OCI-LY7 (cell line): ENCODE results near the gene NMBR. TPM values are rescaled to one million over a fixed set of nuclear protein-coding genes. Genes with fewer than 3 reads are reported as not detected.

Experiments
- Bru-seq: library from RNA; stranded (reverse); fragments of 400-500 nt; gene quantifications from one replicate; lab custom pipeline; 2021; lab: Mats Ljungman, UMichigan
- BruChase-seq, 2 experiments: library from RNA; stranded (reverse); fragments of 400-500 nt; gene quantifications; one replicate each; lab custom pipeline; 2021; lab: Mats Ljungman, UMichigan
- BruUV-seq: library from RNA; stranded (reverse); fragments of 400-500 nt; replicated peaks from 2 replicates; lab custom pipeline; 2021; lab: Mats Ljungman, UMichigan
- CTCF ChIA-PET: fragments of 300-600 bp; sonication (Branson Sonifier 250); formaldehyde crosslinking; loops from one replicate; lab custom pipeline; 2022; ENCODE audit warnings: antibody characterized with exemption; ENCODE audit not compliant: unreplicated experiment; lab: Charles Lee
- POLR2A ChIA-PET: fragments of 300-600 bp; sonication (Branson Sonifier 250); formaldehyde crosslinking; loops from one replicate; lab custom pipeline; 2022; ENCODE audit warnings: antibody characterized with exemption; lab: Charles Lee
- DNase-seq: peaks from one replicate; pipeline ENCODE4 v3.0.0-alpha.2; 2015; ENCODE audit warnings: low spot score
- H2AFZ ChIP-seq: fragments of 200-600 bp; sonication (generic), shearing (Covaris generic); 2 replicates; pipeline ENCODE4 v1.6.1; 2014; ENCODE audit warnings: mild to moderate bottlenecking, antibody characterized with exemption, low read length, moderate library complexity
- H3K27ac ChIP-seq: fragments of 200-600 bp; sonication (generic); 2 replicates; pipeline ENCODE4 v1.5.1; 2014; ENCODE audit warnings: mixed run types, low read depth, mild to moderate bottlenecking, moderate library complexity, low read length, inconsistent platforms; ENCODE audit not compliant: poor library complexity, severe bottlenecking
- H3K36me3 ChIP-seq: fragments of 200-600 bp; sonication (generic); 2 replicates; pipeline ENCODE4 v1.6.1; 2014; ENCODE audit warnings: mild to moderate bottlenecking, antibody characterized with exemption, low read length, moderate library complexity, mixed read lengths; ENCODE audit not compliant: insufficient read depth
- H3K4me1 ChIP-seq: fragments of 200-600 bp; sonication (generic); 2 replicates; pipeline ENCODE4 v1.5.1; 2014; ENCODE audit warnings: mild to moderate bottlenecking, low read length; ENCODE audit not compliant: insufficient read depth, poor library complexity, severe bottlenecking
- H3K4me2 ChIP-seq: fragments of 200-600 bp; sonication (generic); 2 replicates; pipeline ENCODE4 v1.6.1; 2014; ENCODE audit warnings: mild to moderate bottlenecking, low read length
- H3K4me3 ChIP-seq: fragments of 200-600 bp; sonication (generic); 2 replicates; pipeline ENCODE4 v1.5.1; 2014; ENCODE audit warnings: mild to moderate bottlenecking, low read depth, low read length; ENCODE audit not compliant: poor library complexity, severe bottlenecking
- H3K79me2 ChIP-seq: fragments of 200-600 bp; sonication (generic); 2 replicates; pipeline ENCODE4 v1.6.1; 2016; ENCODE audit warnings: low read depth, mild to moderate bottlenecking, low read length, moderate library complexity, mixed read lengths; ENCODE audit not compliant: insufficient read depth
- H3K9me2 ChIP-seq: fragments of 200-600 bp; sonication (generic); 2 replicates; pipeline ENCODE4 v1.6.1; 2016; ENCODE audit warnings: mild to moderate bottlenecking, low read length, mixed read lengths; ENCODE audit not compliant: insufficient read depth
- H3K9me3 ChIP-seq: fragments of 200-600 bp; sonication (generic); 2 replicates; pipeline ENCODE4 v1.6.1; 2014; ENCODE audit warnings: mild to moderate bottlenecking, mixed run types, low read length, mixed read lengths
- H4K20me1 ChIP-seq: fragments of 200-600 bp; sonication (generic); 2 replicates; pipeline ENCODE4 v1.6.1; 2014; ENCODE audit warnings: mild to moderate bottlenecking, antibody characterized with exemption, low read length, moderate library complexity, mixed read lengths; ENCODE audit not compliant: insufficient read depth
- CTCF ChIP-seq: fragments of 200-600 bp; sonication (generic); conservative IDR thresholded peaks from 2 replicates; pipeline ENCODE4 v1.5.1; 2014; ENCODE audit warnings: mild to moderate bottlenecking, antibody characterized with exemption, low read length, moderate library complexity, mixed read lengths
- EZH2phosphoT487 ChIP-seq: fragments of 200-600 bp; sonication (generic); IDR thresholded peaks from 2 replicates; pipeline ENCODE4 v1.6.1; 2018; ENCODE audit warnings: low read depth, borderline replicate concordance, mild to moderate bottlenecking, mixed run types, antibody characterized with exemption, low read length, moderate library complexity, mixed read lengths
- intact Hi-C: fragments of 100-400 bp; cut with micrococcal nuclease; formaldehyde crosslinking; loops from one replicate; pipeline ENCODE4 v1.10.0; 2022; ENCODE audit not compliant: unreplicated experiment
- long read RNA-seq: library from polyadenylated mRNA; stranded (forward); transcript quantifications from one replicate; pipeline ENCODE4 v2.0.0, GENCODE V29; 2022
- total RNA-seq, 2 experiments: library from RNA; depleted of rRNA in 1 of 2; stranded (reverse); fragments of >200 nt in 1 of 2; shearing (Covaris generic) in 1 of 2; gene quantifications; 2 replicates each; pipeline ENCODE4 v1.2.3, GENCODE V29; 2014 to 2022

Gene NMBR
- total RNA-seq (2014; rRNA removed; shearing (Covaris generic)) = not detected in 2 replicates
- not detected in 2 replicates for total RNA-seq (2022)
- Bru-seq, nascent RNA = not detected
- not detected for BruChase-seq, experiment 1, labeled RNA remaining after a 6-hour chase
- percentile 14 among the genes with signal in this experiment for BruChase-seq, experiment 2, labeled RNA remaining after a 2-hour chase
- long read RNA-seq = 0 reads

GRCh38 chr6:142146828-142147662, at the start of gene NMBR, which contains the start of gene VTA1:
TSS of gene NMBR (minus strand) at chr6:142147122. CDS start at chr6:142088658, 58,464 bp downstream.
TSS of gene VTA1 (plus strand) at chr6:142147263. CDS start at chr6:142147288, 25 bp downstream.
- peak; percentile 97 for TF ChIP-seq CTCF
- no peak for TF ChIP-seq EZH2phosphoT487
- Histone ChIP-seq H3K4me1 (peaks cover 20% of the 10 kb centered on the region), H3K4me3 (peak within 1 kb of the TSS; percentile 96), H3K36me3 (peaks cover 20% of the 10 kb centered on the region), H4K20me1 (0 out of 2 replicates have a peak, but pooled peaks cover 21% of the 10 kb centered on the region), H3K9me2 (no peaks in the 10 kb centered on the region), H3K9me3 (no peaks in the 10 kb centered on the region), H3K4me2 (peak within 1 kb of the TSS; percentile 86), H3K27ac (peak within 1 kb of the TSS; percentile 26), H2AFZ (peak within 1 kb of the TSS; percentile 100), H3K79me2 (peaks cover 52% of the 10 kb centered on the region)
- POLR2A ChIA-PET = interaction anchor here (0.7 to 2.5 kb wide), 7 partner anchors 9 to 307 kb away, joined by 3 to 15 read pairs (median 4); no protein-coding TSS in a partner anchor
- intact Hi-C loops = loop anchor here (1.0 to 10.0 kb wide), 6 partner anchors 60 to 1308 kb away; partner anchors contain the start of genes ADAT2 and PEX3
- CTCF ChIA-PET = interaction anchor here (0.6 to 0.9 kb wide), 3 partner anchors 9 to 1427 kb away, joined by 3 to 4 read pairs (median 3); no protein-coding TSS in a partner anchor
- DNase-seq = peak; percentile 99
- no TSS peak for BruUV-seq

- intact Hi-C loops = no loop called here
- CTCF ChIA-PET = interaction anchor here (0.6 kb wide), 1 partner anchor 43 kb away, joined by 4 read pairs; no protein-coding TSS in a partner anchor
- H3K4me3 ChIP-seq = no peak overlapping the region
- POLR2A ChIA-PET = interaction anchor here (0.6 to 1.4 kb wide), 6 partner anchors 13 to 1771 kb away, joined by 3 to 4 read pairs (median 3); partner anchors contain the start of genes NMBR and VTA1
- H3K9me3 ChIP-seq = no peaks in the 10 kb centered on the region
- BruUV-seq = no TSS peak
- H3K36me3 ChIP-seq = peaks cover 67% of the 10 kb centered on the region
- no peak overlapping the region for H3K4me2 ChIP-seq
- H3K9me2 ChIP-seq = no peaks in the 10 kb centered on the region
- TF ChIP-seq CTCF = no peak
- no peak for TF ChIP-seq EZH2phosphoT487
- no peaks in the 10 kb centered on the region for H4K20me1 ChIP-seq
- H3K79me2 ChIP-seq = peaks cover 5% of the 10 kb centered on the region; the same call in 1 of the 2 replicates
- DNase-seq = no peak
- H3K27ac ChIP-seq = no peak overlapping the region
- no peaks in the 10 kb centered on the region for H3K4me1 ChIP-seq
- H2AFZ ChIP-seq = no peak overlapping the region
Observed at GRCh38 chr6:142195862-142196541, 49.1 kb upstream of the NMBR start.
